Activated T-cell treated with anti-CD3 and anti-CD28 coated beads, Interleukin-2, amount 50 U/mL, for 24 hours (primary cell): ENCODE data around the gene TAC4.
A peak's percentile ranks its signal among the peaks of the same experiment; 100 is the strongest.
"Not testable (repeated sequence)": the region's sequence is repeated elsewhere in the genome, so short reads cannot be mapped to it uniquely, and the experiment has no call there.

Experiments
- DNase-seq: peaks from one replicate; pipeline ENCODE4 v3.0.0-alpha.2; 2020
- H3K27ac Mint-ChIP-seq: 2 replicates; pipeline ENCODE4 v1.8.0; 2020; ENCODE audit warnings: mild to moderate bottlenecking, mixed read lengths
- H3K27me3 Mint-ChIP-seq: 2 replicates; pipeline ENCODE4 v1.8.0; 2020; ENCODE audit warnings: mixed read lengths
- H3K36me3 Mint-ChIP-seq: 2 replicates; pipeline ENCODE4 v1.8.0; 2020; ENCODE audit warnings: low read depth, mixed read lengths
- H3K4me1 Mint-ChIP-seq: 2 replicates; pipeline ENCODE4 v1.8.0; 2020; ENCODE audit warnings: low read depth, mixed read lengths
- H3K4me3 Mint-ChIP-seq: 2 replicates; pipeline ENCODE4 v1.8.0; 2020; ENCODE audit warnings: mild to moderate bottlenecking, moderate library complexity, mixed read lengths
- H3K9me3 Mint-ChIP-seq: 2 replicates; pipeline ENCODE4 v1.8.0; 2020; ENCODE audit warnings: mixed read lengths

TAC4 gene

DNA sequence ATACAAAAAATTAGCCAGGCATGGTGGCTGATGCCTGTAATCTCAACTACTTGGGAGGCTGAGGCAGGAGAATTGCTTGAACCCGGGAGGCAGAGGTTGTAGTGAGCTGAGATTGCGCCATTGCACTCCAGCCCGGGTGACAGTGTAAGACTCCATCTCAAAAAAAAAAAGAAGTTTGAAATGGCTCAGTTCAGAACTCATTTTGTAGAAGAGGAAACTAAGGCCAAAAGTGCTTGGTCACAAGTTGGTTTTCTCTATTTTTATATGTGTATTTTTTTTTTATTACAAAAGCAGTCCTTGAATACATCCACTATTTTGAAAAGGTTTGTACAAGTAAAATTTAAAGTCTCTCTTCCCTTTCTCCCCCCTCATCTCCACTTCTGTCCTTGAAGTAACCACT lies 5.5 kb downstream of the TAC4 start:
- H3K27ac Mint-ChIP-seq: peak overlapping the region; percentile 6
- DNase-seq: no peak
- peaks cover 13% of the 10 kb centered on the region for H3K4me1 Mint-ChIP-seq
- H3K27me3 Mint-ChIP-seq: no peaks in the 10 kb centered on the region
- H3K4me3 Mint-ChIP-seq: no peak overlapping the region
- no peaks in the 10 kb centered on the region for H3K9me3 Mint-ChIP-seq
- peaks cover 22% of the 10 kb centered on the region for H3K36me3 Mint-ChIP-seq

DNA sequence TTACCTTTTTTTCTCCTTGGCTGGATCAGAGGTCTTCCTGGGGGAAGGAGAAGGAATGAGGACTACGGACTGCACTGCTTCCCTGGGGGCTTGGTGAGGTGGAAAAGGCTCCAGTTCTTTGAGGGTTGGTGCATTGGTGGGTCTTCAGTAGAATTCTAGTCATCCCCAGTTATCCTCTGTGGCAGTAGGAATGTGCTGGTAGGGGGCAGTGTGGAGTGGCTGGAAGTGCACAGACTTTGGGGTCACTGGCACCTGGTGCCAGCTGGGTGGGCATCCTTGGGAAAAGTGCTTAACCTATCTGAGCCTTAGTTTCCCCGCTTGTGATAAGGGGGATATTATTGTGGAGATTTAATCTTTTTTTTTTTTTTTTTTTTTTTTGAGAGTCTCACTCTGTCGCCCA lies 6.3 kb downstream of the TAC4 start:
- Mint-ChIP-seq H3K27me3 (no peaks in the 10 kb centered on the region), H3K27ac (no peak overlapping the region), H3K9me3 (no peaks in the 10 kb centered on the region)

DNA sequence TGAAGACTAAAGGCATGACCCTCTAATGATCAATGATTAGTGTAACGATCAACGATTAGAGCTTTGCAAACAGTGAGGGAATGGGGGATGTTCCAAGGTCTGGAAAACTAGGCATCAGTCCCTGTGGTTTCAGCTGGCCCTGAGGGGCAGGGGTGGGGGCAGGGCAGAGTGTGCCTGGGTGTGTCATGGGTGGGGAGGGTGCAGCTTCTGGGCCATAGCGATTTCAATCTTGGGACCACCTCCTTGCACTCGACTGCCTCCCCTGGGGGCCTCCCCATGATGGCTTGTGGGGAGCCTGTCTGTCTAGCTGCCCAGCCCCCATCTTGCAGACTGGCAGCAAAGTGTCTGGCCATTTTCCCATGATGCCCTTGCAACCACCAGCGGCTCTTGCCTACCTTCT lies 8.4 kb downstream of the TAC4 start:
- DNase-seq: no peak
- Mint-ChIP-seq H3K4me3 (no peak overlapping the region), H3K4me1 (peaks cover 5% of the 10 kb centered on the region), H3K9me3 (no peaks in the 10 kb centered on the region), H3K27me3 (no peaks in the 10 kb centered on the region), H3K36me3 (peaks cover 40% of the 10 kb centered on the region), H3K27ac (no peak overlapping the region)

More for the DNA sequence above, 6.3 kb downstream of the TAC4 start:
- peaks cover 25% of the 10 kb centered on the region for H3K36me3 Mint-ChIP-seq
- DNase-seq: no peak
- no peak overlapping the region for H3K4me3 Mint-ChIP-seq
- peaks cover 13% of the 10 kb centered on the region for H3K4me1 Mint-ChIP-seq

DNA sequence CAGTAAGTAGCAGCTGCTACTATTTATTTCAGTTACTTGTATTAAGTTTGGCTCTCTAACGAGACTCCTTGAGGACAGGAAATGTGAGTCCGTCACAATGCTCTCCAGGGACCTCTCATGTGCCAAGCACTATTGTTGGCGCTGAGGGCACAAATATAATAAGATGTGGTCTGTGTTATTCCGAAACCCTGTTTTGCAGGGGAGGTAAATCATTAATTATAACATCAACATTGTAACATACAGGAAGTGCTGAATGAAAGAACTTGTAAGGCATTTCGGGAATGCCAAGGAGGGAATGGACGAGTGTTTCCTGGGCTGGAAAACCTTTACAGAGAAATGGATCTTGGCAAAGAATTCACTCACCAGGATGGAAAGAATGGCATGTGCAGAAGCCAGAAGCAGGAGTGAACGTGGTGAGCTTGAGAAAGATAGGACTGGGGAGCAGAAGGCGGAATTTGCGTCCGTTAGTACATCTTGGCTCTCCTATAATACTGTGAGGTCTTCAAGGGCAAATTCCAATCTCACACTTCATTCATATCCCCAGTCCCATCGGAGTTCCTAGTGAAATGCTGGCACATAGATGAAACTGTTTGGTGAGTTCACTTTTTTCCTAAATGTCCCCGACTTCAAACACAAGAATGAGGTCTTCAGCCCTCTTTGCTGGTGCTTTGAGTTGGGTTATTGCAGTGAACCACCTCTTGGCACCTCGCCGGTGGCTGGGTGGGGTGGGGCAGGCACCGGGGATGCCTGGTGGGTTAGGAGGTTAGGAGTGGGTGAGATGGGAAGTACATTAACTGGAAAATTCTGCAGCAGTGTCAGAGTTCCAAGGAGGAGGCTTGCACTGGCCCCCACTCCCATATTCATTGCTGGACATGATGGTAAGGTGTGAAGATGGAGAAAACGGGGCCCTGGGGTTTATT lies 11.5 kb downstream of the TAC4 start:
- peaks cover 3% of the 10 kb centered on the region for H3K4me1 Mint-ChIP-seq
- H3K36me3 Mint-ChIP-seq: peaks cover 58% of the 10 kb centered on the region
- H3K4me3 Mint-ChIP-seq: no peak overlapping the region
- DNase-seq: no peak
- no peaks in the 10 kb centered on the region for H3K9me3 Mint-ChIP-seq
- H3K27me3 Mint-ChIP-seq: no peaks in the 10 kb centered on the region
- peak overlapping the region; percentile 15 for H3K27ac Mint-ChIP-seq

DNA sequence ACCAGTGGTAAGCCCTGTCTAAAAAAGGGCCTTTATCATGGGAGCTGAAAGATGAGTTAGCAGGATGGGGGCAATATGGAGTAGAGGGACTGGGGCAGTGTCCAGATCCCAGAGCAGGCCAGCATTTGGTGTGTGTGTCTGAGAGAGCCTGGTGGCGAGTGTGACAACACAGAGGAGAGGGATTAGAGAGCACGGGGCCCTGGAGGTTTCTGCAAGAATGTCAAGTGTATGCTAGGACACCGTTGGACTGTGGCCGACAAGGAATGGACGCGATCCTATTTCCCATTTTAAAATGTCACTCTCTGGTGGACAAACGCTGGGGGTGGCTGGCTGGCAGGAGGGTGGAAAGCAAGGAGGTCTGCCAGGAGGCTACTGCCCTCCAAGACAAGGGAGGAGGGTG lies 12.4 kb downstream of the TAC4 start:
- peaks cover 63% of the 10 kb centered on the region for H3K36me3 Mint-ChIP-seq
- H3K27me3 Mint-ChIP-seq: no peaks in the 10 kb centered on the region
- H3K4me3 Mint-ChIP-seq: no peak overlapping the region
- DNase-seq: no peak
- no peak overlapping the region for H3K27ac Mint-ChIP-seq
- H3K4me1 Mint-ChIP-seq: peaks cover 3% of the 10 kb centered on the region
- no peaks in the 10 kb centered on the region for H3K9me3 Mint-ChIP-seq

DNA sequence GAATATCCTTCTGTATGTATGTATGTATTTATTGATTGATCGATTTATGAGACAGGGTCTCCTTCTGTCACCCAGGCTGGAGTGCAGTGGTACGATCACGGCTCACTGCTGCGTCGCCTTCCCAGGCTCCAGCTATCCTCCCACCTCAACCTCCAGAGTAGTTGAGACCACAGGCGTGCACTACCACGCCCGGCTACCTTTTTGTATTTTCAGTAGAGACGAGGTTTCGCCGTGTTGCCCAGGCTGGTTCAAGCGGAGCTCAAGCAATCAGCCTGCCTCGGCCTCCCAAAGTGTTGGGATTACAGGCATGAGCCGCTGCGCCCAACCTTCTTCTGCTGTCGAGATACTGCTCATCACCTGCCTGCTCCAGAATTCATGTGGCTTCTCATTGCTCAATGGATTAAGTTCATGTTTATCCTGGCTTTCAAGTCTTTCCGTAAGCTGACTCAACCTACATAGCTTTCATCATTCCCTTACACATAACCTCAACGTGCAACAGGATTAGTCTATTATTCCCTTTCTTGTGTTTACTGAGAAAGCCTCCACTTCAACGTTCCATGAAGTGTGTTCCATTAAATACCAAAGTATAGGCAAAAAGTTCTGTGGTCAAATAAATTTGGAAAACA lies 13.6 kb downstream of the TAC4 start:
- DNase-seq: no peak
- no peak overlapping the region for H3K4me3 Mint-ChIP-seq
- H3K9me3 Mint-ChIP-seq: no peaks in the 10 kb centered on the region
- H3K4me1 Mint-ChIP-seq: peaks cover 2% of the 10 kb centered on the region
- H3K27ac Mint-ChIP-seq: no peak overlapping the region
- no peaks in the 10 kb centered on the region for H3K27me3 Mint-ChIP-seq
- H3K36me3 Mint-ChIP-seq: peaks cover 70% of the 10 kb centered on the region

DNA sequence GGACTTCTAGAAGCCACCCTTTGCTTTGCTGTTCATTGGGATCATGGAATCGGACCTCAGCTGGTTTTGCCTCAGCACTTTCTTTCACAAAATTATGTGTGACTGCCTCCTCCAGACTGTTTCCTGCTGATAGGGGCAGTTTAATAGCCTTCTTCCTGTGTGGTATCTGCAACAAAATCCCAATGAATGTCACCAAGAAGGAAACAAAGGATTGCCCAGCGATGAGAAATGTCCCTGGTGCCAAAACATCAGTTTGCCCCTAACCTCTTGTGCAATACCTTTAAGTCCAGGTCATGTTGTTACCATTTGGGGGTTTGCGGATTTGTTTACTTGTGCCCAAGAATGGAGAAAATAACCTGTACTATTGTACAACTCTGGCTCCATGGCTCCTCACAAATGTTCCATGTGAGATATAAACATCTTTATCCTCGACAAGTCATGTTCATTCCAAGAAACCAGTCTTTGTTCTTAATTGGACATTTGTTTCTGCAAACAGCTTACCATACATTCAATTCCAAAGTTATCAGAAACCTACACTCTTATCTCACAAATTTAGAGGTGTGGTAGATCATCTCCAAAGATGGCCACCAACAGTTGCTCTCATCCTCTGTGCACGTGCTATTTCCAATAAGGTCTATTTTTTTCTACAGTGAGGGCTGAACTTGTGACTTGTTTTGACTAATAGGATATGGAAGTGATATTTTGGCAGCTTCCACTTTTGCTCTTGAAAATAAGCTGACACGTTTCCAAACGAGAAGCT lies 14.8 kb downstream of the TAC4 start:
- H3K27ac Mint-ChIP-seq: peak overlapping the region; percentile 11
- no peak overlapping the region for H3K4me3 Mint-ChIP-seq
- no peaks in the 10 kb centered on the region for H3K27me3 Mint-ChIP-seq
- DNase-seq: no peak
- no peaks in the 10 kb centered on the region for H3K9me3 Mint-ChIP-seq
- peaks cover 1% of the 10 kb centered on the region for H3K4me1 Mint-ChIP-seq
- peaks cover 76% of the 10 kb centered on the region for H3K36me3 Mint-ChIP-seq

DNA sequence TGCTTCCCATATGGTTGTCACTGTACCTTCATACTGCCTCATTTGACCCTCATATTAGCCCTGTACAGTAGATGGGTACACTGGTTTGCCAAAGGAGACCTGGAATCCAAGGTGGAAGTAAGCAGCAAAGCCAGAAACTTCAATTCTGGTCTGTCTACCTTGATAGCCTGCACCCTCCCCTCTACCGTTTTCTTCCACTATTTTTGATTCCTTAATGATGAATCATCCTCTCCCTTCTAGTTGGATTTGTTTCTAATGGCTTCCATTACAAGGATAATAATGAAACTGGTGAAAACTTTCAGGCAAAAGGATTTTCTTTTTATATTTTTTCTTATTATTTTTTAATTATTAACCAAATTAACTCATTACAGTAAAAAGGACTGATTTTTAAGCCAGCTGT lies 17.3 kb downstream of the TAC4 start:
- no peaks in the 10 kb centered on the region for H3K9me3 Mint-ChIP-seq
- H3K36me3 Mint-ChIP-seq: peaks cover 87% of the 10 kb centered on the region
- H3K27me3 Mint-ChIP-seq: no peaks in the 10 kb centered on the region
- peaks cover 1% of the 10 kb centered on the region for H3K4me1 Mint-ChIP-seq
- no peak overlapping the region for H3K4me3 Mint-ChIP-seq
- DNase-seq: no peak
- no peak overlapping the region for H3K27ac Mint-ChIP-seq

DNA sequence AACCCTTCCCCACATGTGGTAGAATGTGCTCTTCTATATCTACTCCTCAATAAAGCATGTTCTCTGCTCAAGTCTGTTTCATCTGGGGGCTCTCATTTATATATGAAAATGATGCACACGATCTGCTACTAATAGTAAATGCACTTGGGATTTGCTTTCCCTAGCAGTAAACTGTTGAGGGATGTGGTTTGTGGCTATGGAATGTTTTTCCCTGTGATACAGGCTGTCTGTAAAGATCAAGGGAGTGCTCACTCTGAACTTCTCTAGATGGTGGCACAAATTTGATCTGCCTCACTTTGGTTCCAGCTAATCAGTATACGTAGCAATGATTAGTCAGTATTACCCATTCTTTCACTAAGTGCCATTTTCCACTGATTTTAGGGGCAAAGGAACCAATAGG lies 18.8 kb downstream of the TAC4 start:
- no peaks in the 10 kb centered on the region for H3K9me3 Mint-ChIP-seq
- H3K4me3 Mint-ChIP-seq: no peak overlapping the region
- H3K36me3 Mint-ChIP-seq: peaks cover 93% of the 10 kb centered on the region
- peaks cover 1% of the 10 kb centered on the region for H3K4me1 Mint-ChIP-seq
- no peak for DNase-seq
- H3K27ac Mint-ChIP-seq: no peak overlapping the region
- H3K27me3 Mint-ChIP-seq: no peaks in the 10 kb centered on the region

DNA sequence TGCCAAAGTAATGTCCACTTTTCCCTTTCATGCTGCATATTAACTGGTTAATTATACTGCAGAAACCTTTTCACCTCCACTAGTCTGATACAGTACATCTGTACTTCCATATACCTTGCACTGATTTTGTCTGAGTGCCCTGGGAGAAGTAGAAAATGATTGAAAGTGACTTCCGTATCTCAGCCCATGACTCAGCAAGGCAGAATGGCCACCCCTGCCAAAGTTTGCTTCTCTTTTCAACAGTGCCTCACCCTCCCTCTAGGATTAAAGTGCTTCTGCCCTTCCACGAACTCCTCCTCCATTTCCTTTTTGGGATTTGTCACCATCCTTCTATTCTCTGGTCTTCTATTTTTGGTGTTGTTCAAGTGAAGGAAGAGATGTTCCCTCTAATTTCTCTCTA lies 19.5 kb downstream of the TAC4 start:
- H3K36me3 Mint-ChIP-seq: peaks cover 93% of the 10 kb centered on the region
- H3K4me3 Mint-ChIP-seq: not testable (repeated sequence)
- peak overlapping the region; percentile 60 for H3K27ac Mint-ChIP-seq

DNA sequence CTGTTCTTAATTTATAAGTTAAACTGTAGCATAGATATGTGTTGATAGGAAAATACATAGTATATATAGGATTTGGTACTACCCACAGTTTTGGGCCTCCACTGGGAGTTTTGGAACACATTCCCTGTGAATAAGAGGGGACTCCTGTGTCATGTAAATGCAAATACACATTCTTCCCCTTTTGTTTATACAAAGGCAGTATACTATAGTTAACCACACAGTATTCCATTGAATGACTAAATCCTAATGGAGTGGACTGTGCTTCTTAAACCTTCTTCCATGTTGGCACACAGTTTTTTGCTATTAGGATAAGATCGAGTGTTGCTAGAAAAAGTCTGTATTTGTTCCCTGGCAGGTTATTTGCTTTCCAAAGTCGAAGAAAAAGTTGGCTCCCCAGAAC lies 22.2 kb downstream of the TAC4 start:
- no peak for DNase-seq
- H3K27me3 Mint-ChIP-seq: no peaks in the 10 kb centered on the region
- peaks cover 97% of the 10 kb centered on the region for H3K36me3 Mint-ChIP-seq
- no peak overlapping the region for H3K4me3 Mint-ChIP-seq
- peaks cover 19% of the 10 kb centered on the region for H3K4me1 Mint-ChIP-seq
- no peak overlapping the region for H3K27ac Mint-ChIP-seq
- no peaks in the 10 kb centered on the region for H3K9me3 Mint-ChIP-seq

More for the DNA sequence above, 19.5 kb downstream of the TAC4 start:
- not testable (repeated sequence) for H3K4me1 Mint-ChIP-seq, DNase-seq, H3K9me3 Mint-ChIP-seq, H3K27me3 Mint-ChIP-seq

DNA sequence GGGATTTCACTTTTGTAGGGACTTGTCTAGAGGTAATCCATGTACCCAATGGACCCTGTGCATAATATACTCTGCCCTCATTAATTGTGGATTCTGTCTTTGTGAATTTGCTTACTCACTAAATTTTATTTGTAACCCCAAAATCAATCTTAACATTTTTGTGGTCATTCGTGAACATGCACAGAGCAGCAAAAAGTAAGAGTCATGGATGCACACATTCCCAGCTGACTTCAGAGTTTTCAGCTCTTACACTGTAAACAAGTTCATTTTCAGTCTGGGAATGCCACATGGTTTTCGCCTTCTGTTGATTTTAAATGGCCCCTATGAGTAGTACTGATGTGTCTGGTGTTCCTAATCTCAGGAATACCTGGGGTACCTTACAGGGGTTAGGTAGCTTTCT lies 24.3 kb downstream of the TAC4 start:
- H3K36me3 Mint-ChIP-seq: peaks cover 98% of the 10 kb centered on the region
- H3K27me3 Mint-ChIP-seq: no peaks in the 10 kb centered on the region
- H3K9me3 Mint-ChIP-seq: no peaks in the 10 kb centered on the region
- peaks cover 34% of the 10 kb centered on the region for H3K4me1 Mint-ChIP-seq
- H3K4me3 Mint-ChIP-seq: no peak overlapping the region
- no peak for DNase-seq
- peak overlapping the region; percentile 27 for H3K27ac Mint-ChIP-seq

DNA sequence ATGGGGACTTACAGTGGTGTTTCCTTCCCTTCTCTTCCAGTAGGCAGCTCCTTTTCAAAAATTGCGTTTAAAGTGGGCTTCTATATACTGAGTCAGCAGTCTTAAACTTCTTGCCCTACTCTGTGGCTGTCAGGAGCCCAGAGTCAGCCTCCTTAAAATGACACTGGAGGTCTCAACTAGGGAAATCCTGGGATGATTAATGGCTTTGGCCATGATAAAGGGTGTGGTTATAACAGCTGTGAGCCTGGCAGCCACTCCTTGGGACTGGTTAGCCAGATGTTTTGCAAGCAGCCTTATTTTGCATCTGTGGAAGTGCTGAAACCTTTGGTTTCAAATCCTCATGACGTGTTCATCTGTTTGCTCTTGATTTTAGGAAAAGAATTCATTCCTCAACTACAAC lies 25.0 kb downstream of the TAC4 start:
- no peak overlapping the region for H3K4me3 Mint-ChIP-seq
- H3K36me3 Mint-ChIP-seq: peaks cover 98% of the 10 kb centered on the region
- H3K9me3 Mint-ChIP-seq: no peaks in the 10 kb centered on the region
- H3K27ac Mint-ChIP-seq: no peak overlapping the region
- no peaks in the 10 kb centered on the region for H3K27me3 Mint-ChIP-seq
- H3K4me1 Mint-ChIP-seq: peaks cover 41% of the 10 kb centered on the region
- DNase-seq: no peak

DNA sequence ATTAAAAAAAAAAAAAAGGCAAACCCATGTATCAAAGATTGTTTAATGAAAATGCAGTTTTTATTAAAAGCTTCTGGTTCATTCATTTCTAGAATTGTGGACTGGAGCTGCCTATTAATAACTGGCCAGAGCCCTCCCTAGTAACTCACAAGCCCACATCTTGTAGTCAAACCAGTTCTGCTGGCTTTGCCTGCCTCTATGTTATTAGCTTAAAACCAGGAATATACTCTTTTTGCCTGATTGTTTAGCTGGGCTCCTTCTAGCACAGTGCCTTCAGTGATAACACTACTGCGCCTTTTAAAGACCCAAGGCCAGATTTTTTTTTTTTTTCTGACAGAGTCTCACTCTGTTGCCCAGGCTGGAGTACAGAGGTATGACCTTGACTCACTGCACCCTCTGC lies 26.0 kb downstream of the TAC4 start:
- peak overlapping the region; percentile 87 for H3K27ac Mint-ChIP-seq
- no peak overlapping the region for H3K4me3 Mint-ChIP-seq
- DNase-seq: no peak
- H3K36me3 Mint-ChIP-seq: peaks cover 98% of the 10 kb centered on the region
- H3K4me1 Mint-ChIP-seq: peaks cover 50% of the 10 kb centered on the region
- no peaks in the 10 kb centered on the region for H3K27me3 Mint-ChIP-seq
- no peaks in the 10 kb centered on the region for H3K9me3 Mint-ChIP-seq

DNA sequence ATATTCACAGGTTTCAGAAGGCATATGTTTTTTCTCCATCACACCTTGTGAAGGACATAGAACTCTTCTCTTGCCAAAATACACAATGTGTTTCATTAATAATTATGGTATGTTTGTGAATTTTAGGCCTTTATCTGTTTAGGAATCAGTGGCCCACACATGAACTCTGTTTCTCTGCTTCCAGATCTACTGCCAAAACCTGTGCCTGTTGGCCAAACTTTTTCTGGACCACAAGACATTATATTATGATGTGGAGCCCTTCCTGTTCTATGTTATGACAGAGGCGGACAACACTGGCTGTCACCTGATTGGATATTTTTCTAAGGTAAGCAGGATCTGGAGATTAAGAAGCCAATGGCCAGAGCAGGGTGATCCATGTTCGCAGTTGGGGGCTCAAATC lies 26.4 kb downstream of the TAC4 start:
- no peak overlapping the region for H3K4me3 Mint-ChIP-seq
- no peak for DNase-seq
- peak overlapping the region; percentile 87 for H3K27ac Mint-ChIP-seq
- no peaks in the 10 kb centered on the region for H3K27me3 Mint-ChIP-seq
- H3K9me3 Mint-ChIP-seq: no peaks in the 10 kb centered on the region
- peaks cover 98% of the 10 kb centered on the region for H3K36me3 Mint-ChIP-seq
- H3K4me1 Mint-ChIP-seq: peaks cover 54% of the 10 kb centered on the region
